ENCODE results near the gene ZBTB2. TPM values are rescaled to one million over a fixed set of nuclear protein-coding genes. Genes with fewer than 3 reads are reported as not detected.

Gene ZBTB2
- total and polyA plus RNA-seq, 2 of the 4 experiments (the other 2 are of a cell fraction), result 11.8 to 17.7 TPM

DNA sequence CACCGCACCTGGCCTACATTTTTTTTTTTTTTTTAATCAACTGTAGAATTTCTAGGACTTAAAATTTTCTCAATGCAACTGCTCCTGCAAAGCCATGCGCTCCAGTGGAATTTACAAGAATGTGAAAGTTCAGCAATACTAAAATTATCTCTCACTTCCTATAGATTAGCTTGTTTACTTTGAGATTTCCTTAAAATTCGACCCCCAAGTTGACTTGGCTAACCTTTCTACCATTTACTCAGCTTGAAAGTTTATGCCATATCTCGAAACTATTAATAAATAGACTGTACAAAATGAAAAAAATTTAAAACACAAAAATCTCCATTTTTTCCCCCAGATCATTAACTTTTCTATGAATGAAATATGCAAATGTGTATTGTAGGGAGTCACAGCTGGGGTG is 64.3 kb downstream of the ZBTB2 start:
- Histone ChIP-seq H4K8ac (ENCODE audit: low read depth in 2 of 2, low read length in 2 of 2) (no peak overlapping the region), H4K20me1 (ENCODE audit: insufficient read depth, low read length) (no peaks in the 10 kb centered on the region), H3K9me3 (ENCODE audit: control insufficient read depth, insufficient read depth, low read length) (no peaks in the 10 kb centered on the region), H3K79me1 (ENCODE audit: low read depth in 1 of 2, low read length in 2 of 2) (peaks cover 3 to 22% of the 10 kb centered on the region in 2 experiments; a peak in 3 of 4 replicates), H3K18ac (ENCODE audit: low read depth, low read length) (no peak overlapping the region), H3K27ac (ENCODE audit: insufficient read depth, low read length) (no peak overlapping the region), H3K4me1 (ENCODE audit: control insufficient read depth, insufficient read depth, low read length) (peaks cover 9% of the 10 kb centered on the region; the same call in 1 of the 2 replicates), H4K5ac (ENCODE audit: low read depth, low read length) (no peak overlapping the region), H3K4me3 (ENCODE audit: insufficient read depth, low read depth, low read length) (no peak overlapping the region), H3K4me2 (ENCODE audit: low read depth, low read length) (no peak overlapping the region), H2BK120ac (ENCODE audit: low read depth, low read length) (no peak overlapping the region), H3K56ac (ENCODE audit: extremely low read depth, insufficient read depth, low read length) (no peak overlapping the region), H3K9me1 (ENCODE audit: insufficient read depth, low read length) (peaks cover 6% of the 10 kb centered on the region; the same call in 1 of the 2 replicates), H2BK5ac (ENCODE audit: low read depth, low read length, poor library complexity, severe bottlenecking) (no peak overlapping the region), H3K36me3 (ENCODE audit: control insufficient read depth, insufficient read depth, low read length) (no peaks in the 10 kb centered on the region), H4K91ac (ENCODE audit: insufficient read depth, low read depth, low read length) (no peak overlapping the region), H2AK5ac (ENCODE audit: low read depth, low read length) (no peak overlapping the region), H3K27me3 (ENCODE audit: control insufficient read depth, insufficient read depth, low read length) (no peaks in the 10 kb centered on the region), H3K14ac (replicated peaks; ENCODE audit: low read depth, low read length) (no peak overlapping the region), H3K9ac (ENCODE audit: low read depth, low read length) (no peak overlapping the region), H3K23ac (ENCODE audit: low read depth, low read length) (no peak overlapping the region), H2AFZ (replicated peaks; ENCODE audit: low read length, poor library complexity) (no peak overlapping the region), H2BK15ac (ENCODE audit: low read depth, low read length) (no peak overlapping the region), H3K4ac (ENCODE audit: low read depth, low read length) (no peak overlapping the region), H2BK20ac (ENCODE audit: low read depth, low read length) (no peak overlapping the region), H2AK9ac (replicated peaks; ENCODE audit: low read depth, low read length, poor library complexity) (no peak overlapping the region)
- in situ Hi-C loops (cut with MboI; ENCODE audit: low sequenced_read_pairs), result loop anchor here (10.0 to 25.0 kb wide), 2 partner anchors 502 to 915 kb away; no protein-coding TSS in a partner anchor
- POLR2A ChIA-PET (ENCODE audit: unreplicated experiment), result no interaction called here
- no peak for ATAC-seq (ENCODE audit: low read depth)
- dilution Hi-C loops (cut with HindIII; ENCODE audit: low sequenced_read_pairs, unreplicated experiment), result no loop called here
- DNase-seq, result no peak
- no peak for TF ChIP-seq CHD1 (IDR thresholded peaks at IDR 0.05; ENCODE audit: low read depth, low read length)
- TF ChIP-seq, protein P1, sequence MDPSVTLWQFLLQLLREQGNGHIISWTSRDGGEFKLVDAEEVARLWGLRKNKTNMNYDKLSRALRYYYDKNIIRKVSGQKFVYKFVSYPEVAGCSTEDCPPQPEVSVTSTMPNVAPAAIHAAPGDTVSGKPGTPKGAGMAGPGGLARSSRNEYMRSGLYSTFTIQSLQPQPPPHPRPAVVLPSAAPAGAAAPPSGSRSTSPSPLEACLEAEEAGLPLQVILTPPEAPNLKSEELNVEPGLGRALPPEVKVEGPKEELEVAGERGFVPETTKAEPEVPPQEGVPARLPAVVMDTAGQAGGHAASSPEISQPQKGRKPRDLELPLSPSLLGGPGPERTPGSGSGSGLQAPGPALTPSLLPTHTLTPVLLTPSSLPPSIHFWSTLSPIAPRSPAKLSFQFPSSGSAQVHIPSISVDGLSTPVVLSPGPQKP (IDR thresholded peaks at IDR 0.05; ENCODE audit: borderline replicate concordance, low read depth, low read length), result no peak
- TF ChIP-seq BHLHE40 (IDR thresholded peaks at IDR 0.05; ENCODE audit: low read depth, low read length), result no peak
- TF ChIP-seq, protein P2, sequence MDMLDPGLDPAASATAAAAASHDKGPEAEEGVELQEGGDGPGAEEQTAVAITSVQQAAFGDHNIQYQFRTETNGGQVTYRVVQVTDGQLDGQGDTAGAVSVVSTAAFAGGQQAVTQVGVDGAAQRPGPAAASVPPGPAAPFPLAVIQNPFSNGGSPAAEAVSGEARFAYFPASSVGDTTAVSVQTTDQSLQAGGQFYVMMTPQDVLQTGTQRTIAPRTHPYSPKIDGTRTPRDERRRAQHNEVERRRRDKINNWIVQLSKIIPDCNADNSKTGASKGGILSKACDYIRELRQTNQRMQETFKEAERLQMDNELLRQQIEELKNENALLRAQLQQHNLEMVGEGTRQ (IDR thresholded peaks at IDR 0.05; ENCODE audit: low read depth, low read length), result no peak
- no peak for TF ChIP-seq RCOR1 (IDR thresholded peaks at IDR 0.05; ENCODE audit: insufficient replicate concordance, low read length)
- intact Hi-C loops (cut with micrococcal nuclease), result no loop called here
- CTCF ChIA-PET, result interaction anchor here (0.7 to 4.4 kb wide), 3 partner anchors 300 to 436 kb away, joined by 3 to 56 read pairs (median 55); no protein-coding TSS in a partner anchor
- no CpG with 5 or more reads among the region's 4 CpGs for WGBS, 2 experiments (ENCODE audit: extremely low coverage in 2 of 2, insufficient read length in 1 of 2)
- no TSS peak for BruUV-seq (replicated peaks)

Data from IMR-90 (cell line).